Measurements from ENCODE around the gene ANXA6.

ANXA6 gene

GRCh38 chr5:151182976-151183375, 25.4 kb upstream of the ANXA6 start:
- Histone ChIP-seq H3K27me3 (ENCODE audit: insufficient read depth, low read depth) (no peaks in the 10 kb centered on the region), H3K4me2 (no peak overlapping the region), H3K9ac (no peak overlapping the region), H3K27ac (no peak overlapping the region), H2AFZ (ENCODE audit: low read depth) (no peak overlapping the region), H4K20me1 (ENCODE audit: insufficient read depth) (no peaks in the 10 kb centered on the region), H3K79me2 (ENCODE audit: insufficient read depth, low read depth) (no peaks in the 10 kb centered on the region), H3K36me3 (ENCODE audit: insufficient read depth) (no peaks in the 10 kb centered on the region), H3K4me3 (IDR thresholded peaks at IDR 0.05; ENCODE audit: insufficient read depth, low read depth, low read length) (no peak overlapping the region), H3K4me1 (ENCODE audit: low read depth, poor library complexity, severe bottlenecking) (no peaks in the 10 kb centered on the region)
- TF ChIP-seq CTCF (conservative IDR thresholded peaks at IDR 0.05; ENCODE audit: low read depth, low read length), result no peak

GRCh38 chr5:151182524-151182900, 24.9 kb upstream of the ANXA6 start:
- Histone ChIP-seq H3K4me3 (IDR thresholded peaks at IDR 0.05; ENCODE audit: insufficient read depth, low read depth, low read length) (no peak overlapping the region), H3K79me2 (ENCODE audit: insufficient read depth, low read depth) (no peaks in the 10 kb centered on the region), H3K9ac (no peak overlapping the region), H3K36me3 (ENCODE audit: insufficient read depth) (no peaks in the 10 kb centered on the region), H3K4me1 (ENCODE audit: low read depth, poor library complexity, severe bottlenecking) (no peaks in the 10 kb centered on the region), H3K4me2 (no peak overlapping the region), H3K27me3 (ENCODE audit: insufficient read depth, low read depth) (no peaks in the 10 kb centered on the region), H3K27ac (no peak overlapping the region), H4K20me1 (ENCODE audit: insufficient read depth) (no peaks in the 10 kb centered on the region), H2AFZ (ENCODE audit: low read depth) (no peak overlapping the region)
- TF ChIP-seq CTCF (conservative IDR thresholded peaks at IDR 0.05; ENCODE audit: low read depth, low read length), result no peak

GRCh38 chr5:151181818-151182523, 24.4 kb upstream of the ANXA6 start:
- Histone ChIP-seq H2AFZ (ENCODE audit: low read depth) (no peak overlapping the region), H3K9ac (no peak overlapping the region), H3K36me3 (ENCODE audit: insufficient read depth) (no peaks in the 10 kb centered on the region), H3K79me2 (ENCODE audit: insufficient read depth, low read depth) (no peaks in the 10 kb centered on the region), H3K4me2 (no peak overlapping the region), H3K27me3 (ENCODE audit: insufficient read depth, low read depth) (no peaks in the 10 kb centered on the region), H3K27ac (no peak overlapping the region), H4K20me1 (ENCODE audit: insufficient read depth) (no peaks in the 10 kb centered on the region), H3K4me1 (ENCODE audit: low read depth, poor library complexity, severe bottlenecking) (no peaks in the 10 kb centered on the region), H3K4me3 (IDR thresholded peaks at IDR 0.05; ENCODE audit: insufficient read depth, low read depth, low read length) (no peak overlapping the region)
- no peak for TF ChIP-seq CTCF (conservative IDR thresholded peaks at IDR 0.05; ENCODE audit: low read depth, low read length)

- H4K20me1 ChIP-seq (ENCODE audit: insufficient read depth), result no peaks in the 10 kb centered on the region
- H3K9ac ChIP-seq, result no peak overlapping the region
- H3K79me2 ChIP-seq (ENCODE audit: insufficient read depth, low read depth), result no peaks in the 10 kb centered on the region
- H3K27ac ChIP-seq, result no peak overlapping the region
- no peaks in the 10 kb centered on the region for H3K27me3 ChIP-seq (ENCODE audit: insufficient read depth, low read depth)
- no peak overlapping the region for H2AFZ ChIP-seq (ENCODE audit: low read depth)
- no peaks in the 10 kb centered on the region for H3K4me1 ChIP-seq (ENCODE audit: low read depth, poor library complexity, severe bottlenecking)
- H3K36me3 ChIP-seq (ENCODE audit: insufficient read depth), result no peaks in the 10 kb centered on the region
- TF ChIP-seq CTCF (conservative IDR thresholded peaks at IDR 0.05; ENCODE audit: low read depth, low read length), result no peak
- H3K4me2 ChIP-seq, result no peak overlapping the region
- H3K4me3 ChIP-seq (IDR thresholded peaks at IDR 0.05; ENCODE audit: insufficient read depth, low read depth, low read length), result no peak overlapping the region
These were observed 22.7 kb upstream of the ANXA6 start for GRCh38 chr5:151180291-151180690.
